Measurements from ENCODE around the gene PPP1CA.

GRCh38 chr11:67379061-67380058, 22.3 kb downstream of the PPP1CA start:
- TF ChIP-seq CTCF (conservative IDR thresholded peaks at IDR 0.05 in 1 of 2, IDR thresholded peaks at IDR 0.05 in 1 of 2; ENCODE audit: low read depth in 1 of 2, low read length in 2 of 2) (no peak), EZH2 (IDR thresholded peaks at IDR 0.05; ENCODE audit: low read length, missing control alignments) (no peak)

All from fibroblast of lung (primary cell).